GM12878 (cell line): ENCODE data around the gene NKAP. TPM values are rescaled to one million over a fixed set of nuclear protein-coding genes. Genes with fewer than 3 reads are reported as not detected.

Experiments used
- ATAC-seq: fragments of 200-7000 bp; cut with Tn5 transposase; 3 replicates; pipeline ENCODE4 v1.9.1; 2020; ENCODE audit warnings: mild to moderate bottlenecking, moderate library complexity
- BruUV-seq: library from RNA; stranded (reverse); fragments of 400-500 nt; replicated peaks from 2 replicates; lab custom pipeline; 2021; lab: Mats Ljungman, UMichigan
- CTCF ChIA-PET: fragments of 300-600 bp; sonication (Branson Sonifier 250); formaldehyde crosslinking; extraction: SDS; loops from one replicate; lab custom pipeline; 2021; ENCODE audit warnings: inconsistent platforms; lab: Yijun Ruan, JAX
- POLR2A ChIA-PET: fragments of 350-600 bp; formaldehyde crosslinking; extraction: SDS; loops from one replicate; lab custom pipeline; 2021; ENCODE audit warnings: inconsistent platforms; lab: Charles Lee
- RAD21 ChIA-PET: fragments of 300-600 bp; sonication (Branson Sonifier 250); formaldehyde crosslinking; loops from one replicate; lab custom pipeline; 2023; ENCODE audit warnings: antibody characterized with exemption; ENCODE audit not compliant: unreplicated experiment; lab: Charles Lee
- SMC1A ChIA-PET: fragments of 300-600 bp; sonication (Branson Sonifier 250); formaldehyde crosslinking; loops from one replicate; lab custom pipeline; 2023; ENCODE audit not compliant: unreplicated experiment, uncharacterized antibody; lab: Charles Lee
- DNase-seq: peaks from one replicate; pipeline ENCODE4 v3.0.0-alpha.2; 2011; ENCODE audit warnings: low read depth, low spot score
- FAIRE-seq: peaks from 3 replicates; lab custom pipeline; 2011; peaks lifted over from hg19 to GRCh38; lab: Jason Lieb, UNC
- H2AFZ ChIP-seq: 2 replicates; pipeline ENCODE4 v1.6.0; 2011; ENCODE audit warnings: low read depth, low read length, control low read depth; ENCODE audit not compliant: control insufficient read depth
- H3K27ac ChIP-seq: 2 replicates; pipeline ENCODE4 v1.5.1; 2011; ENCODE audit warnings: control low read depth; ENCODE audit not compliant: control insufficient read depth, insufficient read depth
- H3K27me3 ChIP-seq, 2 experiments: replicated peaks in 1 of 2; 2 replicates each; pipeline versions ENCODE4 v1.6.0 to v1.6.1; 2011; ENCODE audit warnings: low read length in 1 of 2; ENCODE audit not compliant: control insufficient read depth in 2 of 2, insufficient read depth in 2 of 2
- H3K36me3 ChIP-seq, 2 experiments: 2 replicates each; pipeline ENCODE4 v1.5.1; 2011; ENCODE audit warnings: low read length in 1 of 2; ENCODE audit not compliant: control insufficient read depth in 2 of 2, insufficient read depth in 2 of 2
- H3K4me1 ChIP-seq: 2 replicates; pipeline ENCODE4 v1.6.1; 2011; ENCODE audit warnings: mild to moderate bottlenecking, low read length, moderate library complexity, mixed read lengths; ENCODE audit not compliant: control insufficient read depth, insufficient read depth
- H3K4me2 ChIP-seq: 2 replicates; pipeline ENCODE4 v1.6.0; 2011; ENCODE audit warnings: control low read depth; ENCODE audit not compliant: control insufficient read depth, insufficient read depth
- H3K4me3 ChIP-seq: fragments of 200-600 bp; sonication (generic); 2 replicates; pipeline ENCODE4 v1.5.1; 2016
- H3K79me2 ChIP-seq: 2 replicates; pipeline ENCODE4 v1.6.0; 2011; ENCODE audit warnings: low read length; ENCODE audit not compliant: control insufficient read depth, insufficient read depth
- H3K9ac ChIP-seq: 2 replicates; pipeline ENCODE4 v1.8.0; 2011; ENCODE audit warnings: low read length, control low read depth, mixed read lengths; ENCODE audit not compliant: control insufficient read depth, insufficient read depth
- H3K9me3 ChIP-seq: replicated peaks from 3 replicates; pipeline ENCODE4 v1.5.1; 2011; ENCODE audit warnings: mild to moderate bottlenecking, low read length; ENCODE audit not compliant: control insufficient read depth, insufficient read depth
- H4K20me1 ChIP-seq: 2 replicates; pipeline ENCODE4 v1.6.0; 2011; ENCODE audit not compliant: control insufficient read depth, insufficient read depth
- ATF3 ChIP-seq: IDR thresholded peaks from 2 replicates; pipeline ENCODE4 v1.6.1; 2011; ENCODE audit warnings: low read depth, mild to moderate bottlenecking, low read length, moderate library complexity, borderline replicate concordance; ENCODE audit errors: extremely low read depth
- BCL3 ChIP-seq: IDR thresholded peaks from 2 replicates; pipeline ENCODE4 v1.6.1; 2011; ENCODE audit warnings: borderline replicate concordance, low read depth, mild to moderate bottlenecking, moderate library complexity, low read length; ENCODE audit not compliant: insufficient read depth, poor library complexity, severe bottlenecking
- CBFB ChIP-seq: IDR thresholded peaks from 2 replicates; pipeline ENCODE4 v1.6.1; 2016; ENCODE audit warnings: antibody characterized with exemption, low read depth
- NFIC ChIP-seq: IDR thresholded peaks from 2 replicates; pipeline ENCODE4 v1.6.1; 2012; ENCODE audit warnings: low read depth, mild to moderate bottlenecking, inconsistent platforms, low read length, moderate library complexity
- NRF1 ChIP-seq: conservative IDR thresholded peaks from 2 replicates; pipeline ENCODE4 v1.6.1; 2011; ENCODE audit warnings: mild to moderate bottlenecking, low read depth, low read length, improper control_type of control experiment
- RELB ChIP-seq: fragments of 450-650 bp; IDR thresholded peaks from 2 replicates; pipeline ENCODE4 v1.6.1; 2017; ENCODE audit warnings: low read depth, mild to moderate bottlenecking, moderate library complexity
- STAT1 ChIP-seq: fragments of 450-650 bp; conservative IDR thresholded peaks from 2 replicates; pipeline ENCODE4 v1.6.1; 2014; ENCODE audit warnings: antibody characterized with exemption, mild to moderate bottlenecking
- USF2 ChIP-seq: IDR thresholded peaks from 2 replicates; pipeline ENCODE4 v1.6.1; 2011; ENCODE audit warnings: low read depth, low read length, improper control_type of control experiment, borderline replicate concordance
- ZNF592 ChIP-seq: fragments of 450-650 bp; IDR thresholded peaks from 2 replicates; pipeline ENCODE4 v1.6.1; 2017; ENCODE audit warnings: mild to moderate bottlenecking, moderate library complexity
- ZZZ3 ChIP-seq: IDR thresholded peaks from 2 replicates; pipeline ENCODE4 v1.6.1; 2011; ENCODE audit warnings: low read depth; ENCODE audit not compliant: control insufficient read depth, insufficient read length
- whole genome bisulfite sequencing: methylation state at CpG from one replicate; pipeline ENCODE4 v1.1.6; 2016; ENCODE audit warnings: low lambda C conversion rate; ENCODE audit not compliant: insufficient replicate concordance, insufficient coverage; ENCODE audit errors: missing lambda C conversion rate; 5-methylcytosine and 5-hydroxymethylcytosine counted together
- in situ Hi-C: fragments of 300-500 bp; cut with MboI; formaldehyde crosslinking; loops from 9 replicates; pipeline ENCODE4 v1.14.3; 2018; ENCODE audit warnings: mixed read lengths
- intact Hi-C: fragments of 100-400 bp; cut with micrococcal nuclease; formaldehyde crosslinking; loops from one replicate; pipeline ENCODE4 v1.14.2; 2022; ENCODE audit not compliant: unreplicated experiment
- polyA plus RNA-seq, 11 experiments: library from polyadenylated mRNA; depleted of rRNA in 4 of 11; unstranded in 6 of 11; stranded (reverse) in 5 of 11; fragments of >200 nt; fragmentation: Nextera tagmentation in 4 of 11; fragmentation: Illumina TruSeq in 1 of 11; extraction: Ambion mirVana in 4 of 11; extraction: Trizol in 1 of 11; gene quantifications; 1 replicate in 1 of 11; 2 replicates in 10 of 11; pipeline versions ENCODE4 v1.2.1 to v1.2.3, GENCODE V29; 2011 to 2016; ENCODE audit warnings: inconsistent platforms in 2 of 11, missing spikeins in 2 of 11, low read depth in 1 of 11
- total RNA-seq, 4 experiments: library from RNA; depleted of rRNA in 3 of 4; stranded (reverse); fragments of >200 nt in 3 of 4; fragmentation: Illumina TruSeq in 1 of 4; extraction: Trizol in 1 of 4; gene quantifications; 2 replicates each; pipeline versions ENCODE4 v1.2.1 to v1.2.3, GENCODE V29; 2013 to 2021

The NKAP gene
- total and polyA plus RNA-seq, 10 of the 15 experiments (the other 5 are each of a cell fraction or from before 2014, with no cell fraction given) = 2.4 to 6.9 (median 5.3) TPM

- TF ChIP-seq USF2 = no peak
- TF ChIP-seq, all 136 proteins: peak for 0
Observed at GRCh38 chrX:119878740-119879139, 64.8 kb downstream of the NKAP start (continued).

- 45% methylated on average over 61 of the region's 62 CpGs for whole genome bisulfite sequencing
- in situ Hi-C loops = no loop called here
- SMC1A ChIA-PET = interaction anchor here (1.1 to 2.8 kb wide), 5 partner anchors 16 to 80 kb away, joined by 3 to 18 read pairs (median 5); partner anchors contain the start of genes RPL39 and UPF3B
- H3K36me3 ChIP-seq = no peaks in the 10 kb centered on the region; a peak in 1 of 4 replicates
- no peaks in the 10 kb centered on the region for H3K9me3 ChIP-seq
- H3K27ac ChIP-seq = peak within 1 kb of the TSS; percentile 91
- peak; percentile 95 for ATAC-seq
- DNase-seq = peak; percentile 59
- peak within 1 kb of the TSS; percentile 41; the same call in 1 of the 2 replicates for H3K4me2 ChIP-seq
- CTCF ChIA-PET = interaction anchor here (2.1 to 2.2 kb wide), 2 partner anchors 19 to 83 kb away, joined by 5 to 7 read pairs; partner anchors contain the start of gene UPF3B
- no peaks in the 10 kb centered on the region for H4K20me1 ChIP-seq
- no peaks in the 10 kb centered on the region for H3K4me1 ChIP-seq
- H3K79me2 ChIP-seq = peaks cover 39% of the 10 kb centered on the region
- peak within 1 kb of the TSS; percentile 95 for H3K9ac ChIP-seq
- RAD21 ChIA-PET = interaction anchor here (0.9 to 2.8 kb wide), 5 partner anchors 19 to 117 kb away, joined by 3 to 21 read pairs (median 5); partner anchors contain the start of genes RPL39, SOWAHD and UPF3B
- peak within 1 kb of the TSS; percentile 68 for H3K4me3 ChIP-seq
- TSS peak; percentile 85 for BruUV-seq
- intact Hi-C loops = loop anchor here (2.0 kb wide), 1 partner anchor 19 kb away; the partner anchor contains the start of gene UPF3B
- H2AFZ ChIP-seq = peak within 1 kb of the TSS; percentile 82
- FAIRE-seq = peak; percentile 87
- no peaks in the 10 kb centered on the region for H3K27me3 ChIP-seq
- POLR2A ChIA-PET = interaction anchor here (0.6 to 2.6 kb wide), 8 partner anchors 12 to 724 kb away, joined by 3 to 19 read pairs (median 4); partner anchors contain the start of genes RPL39 and UPF3B
- TF ChIP-seq STAT1 (no peak), NFIC (no peak), ZZZ3 (no peak), CBFB (peak; percentile 29; the same call in 1 of the 2 replicates), RELB (0 out of 2 replicates have a peak, but pooled peaks have one; percentile 29), ZNF592 (peak; percentile 89), ATF3 (no peak), BCL3 (no peak), NRF1 (no peak)
Observed at GRCh38 chrX:119871599-119872395, 71.8 kb downstream of the NKAP start, which contains the start of the genes NDUFA1 and RNF113A. TSS of gene NDUFA1 (plus strand) at chrX:119871832. CDS start at chrX:119871912, 80 bp downstream. TSS of gene RNF113A (minus strand) at chrX:119871733. CDS start at chrX:119871613, 120 bp downstream.
